Heart left ventricle (tissue), 16 donors: Measurements from ENCODE around the gene FKBP15. TPM values are rescaled to one million over a fixed set of nuclear protein-coding genes. Genes with fewer than 3 reads are reported as not detected.

ENCODE experiments used
- ATAC-seq, 4 donors: fragments of 200-7000 bp; cut with Tn5 transposase; one replicate each; pipeline ENCODE4 v1.9.1; 2020 to 2022; ENCODE audit warnings: moderate library complexity in 4 of 4, mild to moderate bottlenecking in 3 of 4, moderate number of reproducible peaks in 1 of 4
- DNase-seq, 5 donors: peaks; one replicate each; pipeline ENCODE4 v3.0.0-alpha.2; 2020
- H3K27ac ChIP-seq, 12 donors: fragments of 200-600 bp; sonication (generic) in 4 of 12; one replicate each; pipeline versions ENCODE4 v1.5.0 to v1.8.0; 2016 to 2022; ENCODE audit warnings: mild to moderate bottlenecking in 2 of 12
- H3K27me3 ChIP-seq, 9 donors: fragments of 200-600 bp; sonication (generic) in 2 of 9; one replicate each; pipeline versions ENCODE4 v1.5.1 to v1.8.0; 2016 to 2022; ENCODE audit warnings: mild to moderate bottlenecking in 3 of 9
- H3K36me3 ChIP-seq, 9 donors: fragments of 200-600 bp; sonication (generic) in 2 of 9; one replicate each; pipeline versions ENCODE4 v1.5.0 to v1.8.0; 2018 to 2022; ENCODE audit warnings: mild to moderate bottlenecking in 2 of 9
- H3K4me1 ChIP-seq, 12 donors: fragments of 200-600 bp; sonication (generic) in 4 of 12; one replicate each; pipeline versions ENCODE4 v1.5.0 to v1.8.0; 2016 to 2022; ENCODE audit warnings: mild to moderate bottlenecking in 3 of 12
- H3K4me3 ChIP-seq, 12 donors: fragments of 200-600 bp; sonication (generic) in 4 of 12; one replicate each; pipeline versions ENCODE4 v1.5.0 to v1.8.0; 2017 to 2022; ENCODE audit warnings: mild to moderate bottlenecking in 9 of 12, moderate library complexity in 4 of 12
- H3K9me3 ChIP-seq, 12 donors: fragments of 200-600 bp; sonication (generic) in 4 of 12; one replicate each; pipeline versions ENCODE4 v1.5.0 to v1.8.0; 2016 to 2022; ENCODE audit warnings: mild to moderate bottlenecking in 1 of 12
- CTCF ChIP-seq, 12 donors: fragments of 200-600 bp; sonication (generic) in 4 of 12; IDR thresholded peaks; one replicate each; pipeline versions ENCODE4 v1.5.0 to v1.8.0; 2018 to 2022; ENCODE audit warnings: antibody characterized with exemption in 12 of 12, mild to moderate bottlenecking in 5 of 12
- POLR2A ChIP-seq, 2 donors: fragments of 450-650 bp; IDR thresholded peaks; one replicate each; pipeline ENCODE4 v1.6.1; 2017; ENCODE audit warnings: antibody characterized with exemption in 2 of 2, mild to moderate bottlenecking in 2 of 2, moderate library complexity in 2 of 2
- WGBS, 4 donors: extraction: QIAGEN DNeasy Blood & Tissue Kit in 2 of 4; methylation state at CpG; one replicate each; pipeline versions ENCODE4 v1.1.5 to v1.1.7; 2013 to 2018; 5-methylcytosine and 5-hydroxymethylcytosine counted together
- intact Hi-C, 10 donors: fragments of 100-400 bp; cut with DNase I; formaldehyde crosslinking; loops; one replicate each; pipeline versions ENCODE4 v1.11.1 to v1.14.2; 2022
- polyA plus RNA-seq, 2 donors: library from polyadenylated mRNA; stranded (reverse); fragments of 200-250 nt; gene quantifications; one replicate each; pipeline ENCODE4 v1.2.3, GENCODE V29; 2013
- total RNA-seq, 9 donors: library from RNA; depleted of rRNA in 2 of 9; stranded (reverse); fragments of >200 nt in 2 of 9; fragmentation: NEBNext Ultra II Directional in 3 of 9; extraction: Animal tissue kit (Norgen Biotek cat#: 25700) in 3 of 9; gene quantifications; one replicate each; pipeline versions ENCODE4 v1.1.0 to v1.2.4, GENCODE V29; 2016 to 2023
- donor health status: ischemic (EF 13 %, LVEDD 7.1; RV severe dilation, severe dysfunction).
- donor health status: healthy with polysubstance abuse.
- donor health status: DM: no; HTN: yes; CAD: no.
- donor health status: DM: no; HTN: no; CAD: no.
- donor health status: ischemic (EF 25% LVEDD 6.9; RV normal size, moderate dysfunction).
- donor health status: ischemic (EF 25% LVEDD 5.7; RV mildly dilated, moderate dysfunction).
- donor health status: healthy.
- donor health status: DM: yes; HTN: yes; CAD: no.
- donor health status: ischemic (EF 35%, LVEDD 5.7; RV mildly dilated, moderate dysfunction).
- donor health status: nonischemic (EF 11% LVEDD 7.7; RV severe dilation, severe dysfunction).
- donor health status: DM: yes; HTN: yes; CAD: no.
- donor health status: PGD.
- donor health status: ischemic (EF 29% LVEDD 5.4; RV normal size, mild dysfunction).
- donor health status: nonischemic (EF 23%, LVEDD 6.1; RV moderate dilation, normal function).

FKBP15 gene
- total and polyA plus RNA-seq, 11 donors, result 9.9 to 45.5 (median 18.3) TPM

- no peak for DNase-seq
- no peak for ATAC-seq
- H3K4me1 ChIP-seq, result peaks cover 0 to 70% (median 14%) of the 10 kb centered on the region in 12 donors
- H3K9me3 ChIP-seq, result no peaks in the 10 kb centered on the region
- intact Hi-C loops, result loop anchor here in 2 of 10 donors (5.0 to 10.0 kb wide), 3 partner anchors 99 to 249 kb away; partner anchors contain the start of genes ALAD (in 1 of the 2), CDC26 (in 1 of the 2), PRPF4 (in 1 of the 2) and ZFP37 (in 1 of the 2)
- WGBS, 4 donors, result 76 to 88% (median 87%) methylated on average over 6 of the region's 6 CpGs
- H3K4me3 ChIP-seq, result peak overlapping the region in 1 of 12 donors; percentile 91
- no peaks in the 10 kb centered on the region for H3K27me3 ChIP-seq
- peak overlapping the region in 1 of 12 donors; percentile 91 for H3K27ac ChIP-seq
- H3K36me3 ChIP-seq, result peaks cover 0 to 21% (median 9%) of the 10 kb centered on the region in 9 donors
- TF ChIP-seq CTCF (IDR thresholded peaks at IDR 0.05) (no peak), POLR2A (IDR thresholded peaks at IDR 0.05) (no peak)
These were observed 67.5 kb downstream of the FKBP15 start for GRCh38 chr9:113153599-113153998.

- no peaks in the 10 kb centered on the region for H3K9me3 ChIP-seq
- TF ChIP-seq POLR2A (IDR thresholded peaks at IDR 0.05), result no peak
- TF ChIP-seq CTCF (IDR thresholded peaks at IDR 0.05), result no peak
- DNase-seq (no peak), ATAC-seq (no peak)
- H3K27me3 ChIP-seq, result no peaks in the 10 kb centered on the region
- 95 to 98% (median 95%) methylated on average over 3 of the region's 3 CpGs for WGBS, 4 donors
- H3K27ac ChIP-seq, result peak overlapping the region in 4 of 12 donors; percentile 14 to 91 (median 62)
- H3K36me3 ChIP-seq, result peaks cover 0 to 12% (median under 1%) of the 10 kb centered on the region in 9 donors
- peaks cover 0 to 70% (median 14%) of the 10 kb centered on the region in 12 donors for H3K4me1 ChIP-seq
- H3K4me3 ChIP-seq, result peak overlapping the region in 7 of 12 donors; percentile 79 to 98 (median 92)
- intact Hi-C loops, result loop anchor here in 2 of 10 donors (5.0 to 10.0 kb wide), 3 partner anchors 98 to 250 kb away; partner anchors contain the start of genes ALAD (in 1 of the 2), CDC26 (in 1 of the 2), PRPF4 (in 1 of the 2) and ZFP37 (in 1 of the 2)
These were observed 68.4 kb downstream of the FKBP15 start for GRCh38 chr9:113152699-113153098.

GRCh38 chr9:113151696-113152630 is 69.1 kb downstream of the FKBP15 start:
- ATAC-seq (peak in 2 of 4 donors; percentile 11 to 21), DNase-seq (no peak)
- no peaks in the 10 kb centered on the region for H3K9me3 ChIP-seq
- peaks cover 0 to 5% (median 0%) of the 10 kb centered on the region in 9 donors for H3K36me3 ChIP-seq
- H3K27ac ChIP-seq, result peak overlapping the region in 10 of 12 donors; percentile 48 to 91 (median 81)
- TF ChIP-seq POLR2A (IDR thresholded peaks at IDR 0.05), result no peak
- no peak for TF ChIP-seq CTCF (IDR thresholded peaks at IDR 0.05)
- intact Hi-C loops, result loop anchor here in 2 of 10 donors (1.0 to 10.0 kb wide), 4 partner anchors 69 to 250 kb away; partner anchors contain the start of genes ALAD (in 1 of the 2), CDC26 (in 1 of the 2), FKBP15 (in 1 of the 2) and PRPF4 (in 1 of the 2)
- H3K4me1 ChIP-seq, result peaks cover 0 to 69% (median 14%) of the 10 kb centered on the region in 12 donors
- H3K4me3 ChIP-seq, result peak overlapping the region; percentile 72 to 98 (median 94)
- H3K27me3 ChIP-seq, result no peaks in the 10 kb centered on the region
- WGBS, 4 donors, result 57 to 69% (median 65%) methylated on average over 11 of the region's 11 CpGs
